ENCODE results near the gene UNC119B.
"Not testable (repeated sequence)": the region's sequence is repeated elsewhere in the genome, so short reads cannot be mapped to it uniquely, and the experiment has no call there.

Gene UNC119B

GRCh38 chr12:120720234-120720986, 10.2 kb downstream of the UNC119B start:
- peak; percentile 70 to 76 for DNase-seq

DNA sequence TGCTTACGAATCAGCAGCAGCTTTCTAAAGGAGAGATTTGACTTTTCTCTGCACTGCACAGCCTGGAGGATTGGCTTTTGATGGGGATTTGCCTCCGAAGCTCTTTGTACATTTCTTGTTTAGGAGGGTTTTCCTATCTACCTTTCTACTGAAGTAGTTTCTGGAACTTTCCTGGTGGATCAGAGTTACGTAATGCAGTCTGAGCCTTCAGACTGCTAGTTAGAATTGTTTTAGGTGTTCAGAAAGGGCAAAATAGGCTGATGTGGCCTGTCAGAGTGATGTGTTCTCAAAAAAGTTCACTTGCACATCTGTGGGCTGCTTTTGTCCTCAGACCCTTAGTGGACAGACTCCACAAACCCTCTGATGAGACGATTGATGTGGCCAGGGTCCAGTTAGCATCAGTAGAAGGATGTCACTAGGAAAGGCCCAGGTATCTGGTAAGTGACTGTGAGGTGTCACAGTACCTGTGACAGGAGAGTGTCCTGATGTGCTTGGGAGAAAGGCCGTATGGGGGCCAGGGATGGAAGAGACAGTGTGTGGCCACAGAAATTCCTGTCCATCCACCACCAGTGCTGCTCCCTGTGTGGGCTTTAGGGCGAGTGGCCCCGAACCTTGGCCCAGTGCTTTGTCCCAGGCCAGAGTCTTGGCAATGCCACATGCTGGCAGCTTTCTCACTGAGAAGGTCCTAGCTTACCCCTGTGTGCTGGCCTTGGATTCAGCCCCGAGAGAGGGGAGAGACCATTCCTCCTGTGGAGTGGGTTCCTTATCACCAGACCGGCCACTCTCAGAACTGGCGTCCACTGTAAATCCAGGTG, 10.9 kb downstream of the UNC119B start:
- no peak for DNase-seq

GRCh38 chr12:120721866-120722265, 11.6 kb downstream of the UNC119B start:
- no peak for DNase-seq

DNA sequence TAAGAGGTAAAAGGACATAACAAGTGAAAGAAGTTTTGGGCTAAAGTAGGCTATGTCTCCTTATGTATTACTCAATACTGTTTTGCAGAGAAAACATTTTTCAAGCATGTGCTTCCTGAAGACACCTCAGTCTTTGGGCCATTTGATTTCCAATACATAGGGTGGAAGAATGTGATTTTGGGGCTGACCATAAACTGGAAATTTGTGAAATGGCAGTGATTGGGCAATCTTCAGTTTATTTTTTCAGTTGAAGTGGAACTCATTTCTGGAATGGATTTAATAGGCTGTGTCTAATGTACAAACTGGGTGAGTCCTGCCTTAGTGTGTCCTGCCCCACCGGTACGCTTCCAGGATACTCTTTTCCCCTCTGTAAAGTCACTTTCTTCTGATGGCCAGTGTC, 12.5 kb downstream of the UNC119B start:
- DNase-seq, result no peak

DNA sequence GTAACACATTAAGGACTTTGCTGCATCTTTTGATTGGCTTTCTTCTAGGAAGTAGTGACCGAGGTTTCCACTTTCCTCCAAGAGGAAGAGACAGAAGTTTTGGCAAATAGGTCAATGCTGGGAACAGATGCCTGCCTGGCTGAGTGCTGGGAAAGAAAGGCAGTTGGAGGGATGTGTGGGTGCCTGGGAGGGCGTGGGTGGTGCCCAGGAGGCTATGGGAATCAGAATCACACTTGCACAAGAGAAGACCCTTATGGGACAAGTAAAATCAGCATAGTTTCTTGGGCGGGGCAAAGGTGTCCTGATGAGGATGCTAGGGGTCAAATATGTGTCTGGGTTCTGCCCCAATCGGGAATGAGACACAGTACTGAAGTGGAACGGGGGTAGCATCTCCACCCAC, 14.5 kb downstream of the UNC119B start:
- DNase-seq, result no peak

DNA sequence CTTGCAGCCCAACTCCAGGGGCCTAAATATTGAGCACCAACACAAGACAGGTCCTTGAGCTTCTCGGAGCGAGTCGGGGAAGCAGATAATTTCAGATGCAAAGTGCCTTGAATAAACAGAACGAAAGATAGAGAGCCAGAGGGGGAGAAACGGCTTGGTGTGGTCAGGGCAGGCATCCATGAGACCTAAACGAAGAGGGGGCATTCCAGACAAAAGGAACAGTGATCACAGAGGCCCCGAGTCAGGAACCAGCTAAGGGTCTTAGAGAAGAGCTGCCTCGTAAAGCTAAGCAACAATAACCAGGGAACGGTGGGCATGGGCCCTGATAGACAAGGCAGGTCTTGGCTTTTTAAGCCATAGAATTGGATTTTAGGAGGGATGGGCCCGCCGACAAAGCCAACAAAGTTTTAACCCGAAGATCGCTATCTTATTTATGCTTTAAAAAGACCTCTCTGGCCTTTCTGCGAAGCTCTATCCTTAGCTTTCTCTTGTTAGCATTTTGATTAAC, 14.9 kb downstream of the UNC119B start:
- DNase-seq, result no peak

DNA sequence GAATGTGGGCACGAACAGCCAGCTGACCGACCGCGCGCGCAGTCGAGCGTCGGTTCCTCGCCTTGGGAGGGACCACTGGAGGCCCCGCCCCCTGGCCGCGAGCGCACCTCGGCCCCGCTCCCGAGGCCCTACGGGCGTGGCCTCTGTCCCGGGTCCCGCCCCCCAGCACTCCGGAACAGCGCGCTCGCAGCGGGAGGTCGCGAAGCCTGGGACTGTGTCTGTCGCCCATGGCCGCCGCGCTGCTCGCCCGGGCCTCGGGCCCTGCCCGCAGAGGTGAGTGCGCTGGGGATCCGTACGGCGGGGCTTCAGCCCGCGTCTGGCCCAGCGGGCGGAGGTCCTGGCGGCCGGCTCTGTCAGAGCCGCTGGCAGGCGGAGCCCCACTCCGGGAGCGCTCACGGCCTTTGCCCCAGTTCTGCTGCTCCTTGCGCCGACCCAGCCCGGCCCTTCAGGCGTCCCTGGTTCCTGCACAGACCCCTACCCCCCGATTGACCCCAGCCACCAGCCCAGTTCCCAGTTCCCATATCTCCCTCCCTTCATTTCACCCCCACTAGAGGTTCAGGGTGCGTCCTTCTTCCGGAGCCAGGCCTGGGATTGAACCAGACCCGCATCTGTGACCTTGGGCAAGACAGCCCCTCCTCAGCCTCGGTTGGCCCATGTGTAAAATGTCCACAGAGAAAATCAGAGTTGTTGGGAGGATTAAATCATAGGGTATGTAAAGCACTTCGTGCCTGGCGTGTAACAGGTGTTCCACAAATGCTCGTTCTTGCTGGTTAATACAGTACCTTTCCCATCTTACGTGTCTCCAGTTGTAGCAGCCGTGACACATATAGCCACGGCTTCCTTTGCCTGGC, 15.6 kb downstream of the UNC119B start, which contains the start of gene ACADS:
TSS of gene ACADS (plus strand) at position 168 of the 851 bp plus-strand sequence. CDS start at position 228, 60 bp downstream.
- DNase-seq, result peak; percentile 80 to 90

- no peak for DNase-seq
Observed at GRCh38 chr12:120726510-120726793, 16.2 kb downstream of the UNC119B start.

- DNase-seq, result no peak
Observed at GRCh38 chr12:120726961-120727360, 16.7 kb downstream of the UNC119B start.

- not testable (repeated sequence) for DNase-seq
Observed at GRCh38 chr12:120732198-120732597, 21.9 kb downstream of the UNC119B start.

- DNase-seq, result no peak
Observed at GRCh38 chr12:120733574-120733973, 23.3 kb downstream of the UNC119B start.

DNA sequence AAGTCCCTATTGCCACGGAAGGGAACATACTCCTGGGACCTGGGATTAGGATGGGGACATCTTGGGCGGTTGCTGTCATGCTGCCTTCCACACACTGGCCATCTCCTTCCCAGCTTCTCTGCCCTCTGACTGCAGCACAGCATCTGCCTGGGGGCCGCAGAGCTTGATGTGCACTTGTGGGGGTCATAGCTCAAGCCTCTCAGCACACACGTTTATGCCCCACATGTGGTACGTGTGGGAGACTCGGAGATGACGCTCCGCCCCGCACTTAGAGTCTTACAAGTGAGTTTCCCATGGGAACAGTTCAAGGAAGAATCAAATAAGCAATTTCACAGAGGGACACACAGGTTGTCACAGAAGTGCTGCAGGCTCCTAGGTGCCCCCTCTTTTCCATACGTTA, 24.0 kb downstream of the UNC119B start:
- DNase-seq, result no peak

DNA sequence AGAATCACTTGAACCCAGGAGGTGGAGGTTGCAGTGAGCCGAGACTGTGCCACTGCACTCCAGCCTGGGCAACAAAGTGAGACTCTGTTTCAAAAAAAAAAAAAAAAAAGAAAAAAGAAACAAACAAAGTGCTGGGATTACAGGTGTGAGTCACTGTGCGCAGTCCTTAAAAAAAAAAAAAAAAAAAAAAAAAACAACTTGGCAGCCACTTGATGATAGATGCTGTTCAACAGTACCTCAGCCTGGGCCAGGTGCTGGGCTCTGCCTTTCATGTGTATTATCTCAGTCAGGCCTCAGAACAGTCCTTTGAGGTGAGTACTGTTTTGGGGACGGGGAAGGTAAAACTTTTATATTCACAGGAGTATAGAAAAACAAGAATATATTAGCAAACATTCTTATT, 24.9 kb downstream of the UNC119B start:
- DNase-seq, result no peak

- DNase-seq, result no peak
Observed at GRCh38 chr12:120736404-120737331, 26.4 kb downstream of the UNC119B start.

DNA sequence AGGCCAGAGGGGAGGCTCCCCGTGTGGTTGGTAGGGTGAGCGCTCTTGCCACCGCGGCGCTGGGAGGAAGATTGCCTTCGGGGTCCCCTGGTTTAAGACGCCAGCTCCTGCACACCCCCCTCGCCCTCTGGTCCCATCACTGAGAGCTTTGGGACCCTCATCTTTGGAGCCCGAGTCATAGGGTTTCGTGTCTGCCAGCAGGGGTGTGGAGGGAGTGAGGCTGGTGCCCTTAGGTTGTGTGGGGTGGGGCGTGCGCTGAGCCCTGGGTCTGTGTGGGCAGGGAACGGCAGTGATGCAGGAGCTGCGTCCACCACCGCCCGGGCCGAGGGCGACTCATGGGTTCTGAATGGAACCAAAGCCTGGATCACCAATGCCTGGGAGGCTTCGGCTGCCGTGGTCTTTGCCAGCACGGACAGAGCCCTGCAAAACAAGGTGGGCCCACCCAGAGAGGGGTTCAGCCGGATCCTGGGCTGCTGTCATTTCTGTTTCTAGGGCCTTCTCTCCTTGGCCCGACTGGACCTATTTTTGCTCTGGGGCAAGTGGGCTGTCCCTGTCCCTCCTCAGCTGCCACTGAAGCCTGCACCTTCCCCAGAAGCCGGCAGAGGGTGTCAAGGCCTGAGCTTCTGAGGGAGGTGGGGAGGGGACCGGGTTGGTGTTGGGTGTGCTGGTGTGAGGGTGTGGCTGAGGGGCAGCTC, 27.4 kb downstream of the UNC119B start:
- no peak for DNase-seq

GRCh38 chr12:120738252-120739030, 28.2 kb downstream of the UNC119B start:
- no peak for DNase-seq

- DNase-seq, result no peak
Observed at GRCh38 chr12:120739031-120739762, 28.9 kb downstream of the UNC119B start.

DNA sequence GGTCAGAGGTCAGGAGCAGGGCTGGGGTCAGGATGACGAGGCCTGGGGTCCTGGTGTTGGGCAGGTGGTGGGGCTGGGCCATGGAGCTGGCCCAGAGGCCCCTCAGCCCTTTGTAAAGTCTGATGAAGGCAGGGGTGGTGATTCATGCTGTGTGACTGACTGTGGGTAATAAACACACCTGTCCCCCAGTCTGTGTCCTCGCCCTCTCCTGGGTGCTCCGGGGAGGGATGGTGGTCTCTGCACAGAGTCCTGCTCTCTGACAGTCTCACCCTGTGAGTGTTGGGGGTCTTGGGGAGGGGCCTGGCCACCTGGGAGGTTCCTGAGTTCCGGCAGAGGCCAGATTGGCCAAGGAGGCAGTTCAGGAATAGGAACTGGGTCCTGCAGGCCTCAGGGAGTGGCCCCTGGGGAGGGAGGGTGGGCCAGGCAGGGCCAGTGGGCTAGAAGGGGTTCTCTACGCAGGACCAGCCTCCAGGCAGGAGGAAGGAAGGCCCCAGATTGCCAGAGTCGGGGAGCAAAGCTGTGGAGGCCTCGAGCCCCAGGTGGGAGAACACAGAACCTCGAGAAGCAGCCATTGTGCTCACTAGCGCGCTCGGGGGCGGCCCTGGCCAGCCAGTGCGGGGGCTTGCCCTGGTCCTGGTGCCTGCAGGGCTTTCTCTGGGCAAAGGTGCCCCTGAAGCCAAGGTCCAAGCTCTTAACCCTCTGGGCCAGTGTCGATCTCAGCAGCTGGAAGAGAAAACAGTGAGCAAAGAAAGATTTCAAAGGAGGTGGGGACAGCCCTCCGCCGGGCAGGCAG, 29.8 kb downstream of the UNC119B start:
- DNase-seq, result no peak

- DNase-seq, result no peak
Observed at GRCh38 chr12:120740871-120741270, 30.6 kb downstream of the UNC119B start.

Data from inflammatory macrophage treated with lipopolysaccharide for 1 hour (primary cell).